EL (cell line): ENCODE results near the gene GABRR2.
"Not testable (repeated sequence)": the region's sequence is repeated elsewhere in the genome, so short reads cannot be mapped to it uniquely, and the experiment has no call there.

ENCODE experiments used
- DNase-seq: peaks from one replicate; pipeline ENCODE4 v3.0.0-alpha.2; 2016

GABRR2 gene

DNA sequence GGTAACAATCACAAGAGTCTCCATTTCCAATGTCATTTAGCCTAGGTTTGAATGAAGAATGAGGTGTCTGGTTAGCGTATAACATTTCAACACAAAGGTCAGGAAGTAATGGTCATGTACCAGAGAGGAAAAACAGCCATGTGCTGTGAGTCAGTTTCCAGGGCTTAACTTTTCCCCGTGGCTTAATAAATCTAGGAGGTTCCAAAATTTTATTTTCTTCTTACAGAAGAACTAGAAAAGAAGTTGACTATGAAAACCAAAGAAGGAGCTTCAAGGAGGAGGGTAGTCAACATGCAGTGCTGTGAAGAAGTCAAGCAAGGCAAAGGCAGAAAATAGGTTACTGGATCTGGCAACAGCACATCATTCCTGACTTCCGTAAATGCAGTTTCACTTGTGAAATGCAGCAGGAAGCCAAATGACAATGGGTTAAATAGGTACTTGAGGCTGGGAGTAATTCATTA, 8.4 kb upstream of the GABRR2 start:
- DNase-seq: no peak

DNA sequence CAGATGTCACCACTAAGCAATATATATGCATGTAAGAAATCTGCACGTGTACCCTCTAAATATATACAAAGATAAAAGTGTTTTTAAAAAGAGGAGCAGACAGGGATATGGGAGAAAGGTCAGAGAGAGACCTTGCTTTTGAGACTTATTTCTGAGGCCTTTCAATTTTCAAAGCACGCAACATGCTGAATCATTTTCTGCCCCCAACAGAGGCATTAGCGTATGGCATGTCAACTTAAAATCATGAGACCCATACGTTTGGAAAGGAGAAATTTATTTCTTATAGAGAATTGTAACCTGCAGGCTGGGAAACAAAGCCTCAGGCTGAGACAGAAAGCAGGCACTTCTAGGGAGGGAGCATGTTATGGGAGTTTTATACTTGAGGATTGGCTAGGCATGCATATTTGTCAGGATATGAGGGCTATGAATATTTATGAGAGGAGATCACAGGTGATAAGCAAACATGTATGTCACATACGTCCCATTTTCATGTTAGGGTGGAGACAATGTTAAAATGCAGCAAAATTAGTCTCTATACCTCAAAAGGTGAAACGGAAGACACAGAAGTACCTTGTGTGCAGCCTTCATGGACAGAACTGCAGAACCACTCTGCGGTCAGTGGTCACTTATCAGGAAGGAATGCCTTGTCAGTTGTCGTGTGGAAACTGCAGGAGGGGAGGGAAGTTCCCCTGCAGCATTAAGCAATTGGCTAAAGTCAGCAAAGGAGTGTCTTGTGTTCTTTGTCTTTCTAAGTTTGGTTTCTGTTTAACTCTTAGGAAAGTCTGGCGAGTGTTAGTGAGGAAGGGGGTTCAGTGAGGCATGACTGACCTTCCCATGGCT, 6.3 kb upstream of the GABRR2 start:
- no peak for DNase-seq

DNA sequence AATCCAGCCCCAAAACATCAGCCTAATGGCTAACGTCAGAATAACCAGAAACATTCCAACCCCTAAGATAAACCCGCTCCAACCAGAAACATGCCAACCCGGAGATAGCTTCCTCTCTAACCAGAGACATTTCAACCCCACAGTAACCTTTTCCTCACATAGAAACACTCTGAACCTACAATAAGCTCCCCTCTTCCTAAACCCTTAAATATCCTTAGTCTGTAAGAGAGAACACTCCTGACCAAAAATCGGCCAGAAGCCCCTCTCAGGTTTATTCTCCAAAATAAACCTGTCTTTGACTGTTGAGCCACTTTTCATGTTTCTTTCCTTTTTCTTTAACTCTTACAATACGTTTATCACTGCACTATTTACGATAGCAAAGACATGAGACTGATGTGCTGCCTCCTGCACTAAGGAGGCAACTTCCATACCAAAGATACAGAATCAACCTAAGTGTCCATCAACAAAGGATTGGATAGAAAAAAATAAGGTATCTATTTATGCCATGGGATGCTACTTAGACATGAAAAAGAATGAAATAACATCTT, 5.0 kb upstream of the GABRR2 start:
- no peak for DNase-seq

DNA sequence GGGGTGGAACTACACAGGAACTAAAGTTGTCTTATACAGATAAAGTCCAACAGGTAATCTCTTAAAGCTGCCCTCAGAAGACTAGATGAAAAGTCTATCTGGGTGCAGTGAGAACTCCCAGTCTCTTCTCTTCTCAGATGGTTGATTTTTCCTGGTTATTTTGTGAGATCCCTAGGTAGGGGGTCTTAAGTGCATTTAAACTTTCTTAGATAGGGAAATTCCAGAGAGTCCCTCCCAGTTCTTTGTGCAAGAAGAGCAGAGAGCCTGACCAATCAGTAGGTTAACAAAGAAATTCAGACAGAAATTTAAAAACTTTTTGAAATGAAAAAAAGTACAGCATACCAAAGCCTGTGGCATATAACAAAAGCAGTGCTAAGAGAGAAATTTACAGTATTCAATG, 2.0 kb upstream of the GABRR2 start:
- no peak for DNase-seq

DNA sequence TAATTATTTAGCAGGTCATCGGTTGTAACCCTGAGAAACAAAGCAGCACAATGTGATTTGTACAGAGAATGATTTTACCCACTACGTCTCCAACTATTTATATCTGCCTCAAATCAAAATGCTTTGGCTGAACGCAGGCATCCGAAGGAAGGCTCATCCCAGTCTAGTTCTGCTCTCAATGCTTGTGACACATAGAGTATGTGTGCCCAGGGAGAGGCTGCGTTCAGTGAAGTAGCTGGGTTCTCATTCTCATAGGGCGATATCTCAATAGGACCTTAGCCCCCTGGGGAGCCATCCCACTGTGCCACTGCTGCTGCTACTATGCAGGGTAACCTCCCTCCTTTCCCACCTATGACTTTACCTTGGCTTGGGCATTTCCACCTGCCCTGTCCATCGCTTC, 407 bp downstream of the GABRR2 start:
- no peak for DNase-seq

DNA sequence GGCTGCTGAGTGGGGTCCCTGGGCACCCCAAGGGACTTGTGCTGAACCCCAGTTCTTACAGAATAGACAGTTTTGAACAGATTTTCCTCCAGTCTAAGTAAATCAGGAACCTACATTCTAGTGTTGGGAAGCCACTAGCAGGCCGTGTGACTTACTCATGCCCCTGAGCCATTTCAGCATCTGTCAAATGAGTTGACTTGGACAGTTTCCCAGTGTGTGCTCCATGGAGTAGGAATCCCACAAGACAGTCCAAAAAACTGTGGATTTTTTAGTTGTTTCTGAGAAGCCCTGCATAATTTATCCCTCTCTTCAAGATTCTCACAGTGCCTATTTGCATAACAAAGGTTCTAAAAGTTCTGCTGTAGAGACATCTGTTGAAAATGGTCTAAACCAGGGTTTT, 2.1 kb downstream of the GABRR2 start:
- peak; percentile 93 for DNase-seq

DNA sequence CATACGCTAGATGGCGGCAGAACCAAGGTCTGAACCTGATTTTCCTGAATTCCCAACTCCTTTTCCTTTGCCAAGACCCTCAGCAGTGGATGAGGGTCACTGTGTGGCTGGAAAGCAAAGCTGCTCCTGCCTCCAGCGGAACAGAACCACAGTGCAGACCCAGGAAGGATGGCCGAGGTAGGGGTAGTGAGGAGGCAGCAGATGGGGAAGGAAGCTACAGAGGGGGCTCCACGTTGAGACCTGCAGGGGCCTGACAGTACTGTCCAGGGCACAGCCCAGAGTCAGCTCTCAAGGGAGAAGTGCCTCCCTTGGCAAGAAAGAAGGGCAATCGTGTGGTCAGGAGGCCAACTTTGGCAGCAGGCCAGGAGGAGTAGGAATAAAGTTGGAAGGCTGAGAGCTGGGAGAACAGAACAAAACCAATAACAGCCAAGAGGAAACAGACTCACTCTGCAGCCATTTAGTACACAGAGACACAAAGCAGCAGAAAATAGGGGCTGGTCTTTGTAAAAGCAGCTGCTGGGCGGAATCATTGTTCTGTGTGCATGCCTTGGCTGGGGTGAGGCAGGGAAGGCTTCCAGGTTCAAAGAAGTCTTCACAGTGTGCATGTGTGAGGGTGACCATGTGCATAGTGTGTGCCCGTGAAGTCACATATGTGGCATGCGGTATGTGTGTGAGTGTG, 3.1 kb downstream of the GABRR2 start:
- peak; percentile 76 for DNase-seq

DNA sequence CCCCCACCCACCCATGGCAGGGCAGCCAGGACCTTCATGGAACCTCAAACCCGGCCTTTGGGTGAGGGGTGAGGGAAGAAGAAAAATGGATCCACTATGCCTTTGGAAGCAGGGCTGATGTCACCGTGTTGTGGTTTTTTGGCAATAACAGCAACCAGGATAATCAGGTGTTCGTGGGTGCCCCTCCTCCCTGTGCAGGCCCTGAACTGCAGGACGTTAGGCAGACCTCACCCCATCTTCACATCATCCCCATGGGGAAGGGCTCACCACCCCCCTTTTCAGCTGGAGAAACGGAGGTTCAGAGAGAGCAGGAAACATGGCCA, 3.6 kb downstream of the GABRR2 start:
- DNase-seq: no peak

DNA sequence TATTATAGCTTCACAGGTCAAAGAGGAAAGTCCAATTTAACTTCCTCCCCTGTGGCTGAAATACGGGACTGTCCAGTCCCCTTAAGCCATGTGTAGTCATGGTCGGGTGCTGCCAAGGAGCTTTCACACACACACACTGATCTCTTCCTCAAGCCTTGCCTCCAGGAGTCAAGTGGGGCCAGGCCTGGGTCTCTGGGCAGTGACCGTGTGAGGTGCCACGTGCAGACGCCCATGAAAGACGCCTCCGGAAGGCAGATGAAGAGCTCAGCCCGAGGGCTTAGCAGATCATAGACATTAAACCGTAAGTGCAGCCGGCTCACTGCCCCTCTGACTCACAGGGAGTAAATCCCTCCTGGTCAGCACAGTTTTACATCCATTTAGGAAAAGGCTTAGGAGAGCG, 4.2 kb downstream of the GABRR2 start:
- peak; percentile 91 for DNase-seq

DNA sequence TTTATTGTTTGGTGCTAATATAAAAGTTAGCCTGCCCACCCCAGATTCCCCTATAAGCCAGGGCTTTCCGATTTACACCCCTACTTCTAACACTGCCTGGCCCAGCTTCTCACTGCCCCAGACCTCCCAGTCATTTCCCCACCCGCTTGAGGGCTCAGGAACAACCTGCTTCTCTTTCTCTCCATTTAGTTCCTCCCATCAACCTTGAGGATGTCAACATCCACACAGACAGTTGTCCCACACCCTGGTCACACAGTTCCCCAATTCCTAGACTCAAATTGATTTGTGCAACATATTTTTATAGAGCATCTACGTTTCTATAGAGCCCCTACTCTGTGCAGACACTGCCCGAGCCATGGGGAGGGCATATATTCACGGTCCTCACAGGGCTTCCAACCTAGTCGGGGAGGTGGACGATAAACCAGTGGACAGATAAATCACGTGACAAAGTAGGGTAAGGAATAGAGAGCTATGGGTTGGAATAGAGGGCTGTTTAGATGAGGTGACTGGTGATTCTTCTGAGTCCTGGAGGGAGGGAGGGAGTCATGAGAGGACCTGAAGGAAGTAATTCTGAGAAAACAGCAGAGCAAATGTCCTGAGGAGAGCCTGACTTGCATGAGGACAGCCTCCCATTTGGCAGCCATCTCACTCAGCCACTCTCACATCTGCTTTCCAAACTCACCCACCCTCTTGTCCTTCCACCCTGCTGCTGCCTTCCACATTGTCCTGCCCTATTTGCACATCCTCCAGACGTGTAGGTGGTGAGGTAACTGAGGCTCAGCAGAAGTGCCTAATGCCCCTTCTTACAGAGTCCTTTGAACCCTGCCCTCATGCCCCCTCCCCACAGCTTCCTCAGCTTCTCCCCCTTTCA, 6.3 kb downstream of the GABRR2 start:
- DNase-seq: no peak

DNA sequence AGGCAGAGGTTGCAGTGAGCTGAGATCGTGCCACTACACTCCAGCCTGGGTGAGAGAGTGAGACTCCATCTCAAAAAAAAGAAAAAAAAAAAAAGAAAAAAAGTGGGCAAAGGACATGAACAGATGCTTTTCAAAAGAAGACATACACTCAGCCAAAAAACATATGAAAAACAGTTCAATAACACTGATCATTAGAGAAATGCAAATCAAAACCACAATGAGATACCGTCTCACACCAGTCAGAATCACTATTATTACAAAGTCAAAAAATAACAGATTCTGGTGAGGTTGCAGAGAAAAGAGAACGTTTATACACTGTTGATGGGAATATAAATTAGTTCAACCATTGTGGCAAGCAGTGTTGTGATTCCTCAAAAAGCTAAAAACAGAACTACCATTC, 10.6 kb downstream of the GABRR2 start:
- not testable (repeated sequence) for DNase-seq

DNA sequence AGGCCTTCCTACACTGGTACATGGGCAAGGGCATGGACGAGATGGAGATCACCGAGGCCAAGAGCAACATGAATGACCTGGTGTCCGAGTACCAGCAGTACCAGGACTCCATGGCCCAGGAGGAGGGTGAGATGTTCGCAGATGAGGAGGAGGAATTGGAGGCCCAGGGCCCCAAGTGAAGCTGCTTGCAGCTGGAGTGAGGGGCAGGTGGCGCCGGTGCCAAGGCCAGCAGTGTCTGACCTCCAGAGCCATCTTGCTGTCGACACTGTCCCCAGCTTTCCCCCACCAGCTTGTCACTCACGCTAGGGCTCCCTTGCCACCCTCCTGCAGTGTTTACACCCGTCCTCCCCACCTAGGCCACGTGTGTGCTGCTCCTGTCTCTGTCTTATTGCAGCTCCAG, 12.2 kb downstream of the GABRR2 start:
- no peak for DNase-seq

DNA sequence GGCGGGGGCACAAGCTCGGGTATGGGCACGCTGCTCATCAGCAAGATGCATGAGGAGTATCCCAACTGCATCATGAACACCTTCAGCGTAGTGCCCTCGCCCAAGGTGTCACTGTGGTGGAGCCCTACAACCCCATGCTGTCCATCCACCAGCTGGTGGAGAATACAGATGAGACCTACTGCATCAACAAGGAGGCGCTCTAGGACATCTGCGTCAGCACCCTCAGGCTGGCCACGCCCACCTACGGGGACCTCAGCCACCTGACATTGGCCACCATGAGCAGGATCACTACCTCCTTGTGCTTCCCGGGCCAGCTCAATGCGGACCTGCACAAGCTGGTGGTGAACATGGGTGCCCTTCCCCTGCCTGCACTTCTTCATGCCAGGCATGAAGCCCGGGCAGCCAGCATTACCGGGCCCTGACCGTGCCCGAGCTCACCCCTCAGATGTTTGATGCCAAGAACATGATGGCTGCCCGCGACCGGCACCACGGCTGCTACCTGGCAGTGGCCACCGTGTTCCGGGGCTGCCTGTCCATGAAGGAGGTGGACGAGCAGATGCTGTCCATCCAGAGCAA, 12.8 kb downstream of the GABRR2 start:
- no peak for DNase-seq

DNA sequence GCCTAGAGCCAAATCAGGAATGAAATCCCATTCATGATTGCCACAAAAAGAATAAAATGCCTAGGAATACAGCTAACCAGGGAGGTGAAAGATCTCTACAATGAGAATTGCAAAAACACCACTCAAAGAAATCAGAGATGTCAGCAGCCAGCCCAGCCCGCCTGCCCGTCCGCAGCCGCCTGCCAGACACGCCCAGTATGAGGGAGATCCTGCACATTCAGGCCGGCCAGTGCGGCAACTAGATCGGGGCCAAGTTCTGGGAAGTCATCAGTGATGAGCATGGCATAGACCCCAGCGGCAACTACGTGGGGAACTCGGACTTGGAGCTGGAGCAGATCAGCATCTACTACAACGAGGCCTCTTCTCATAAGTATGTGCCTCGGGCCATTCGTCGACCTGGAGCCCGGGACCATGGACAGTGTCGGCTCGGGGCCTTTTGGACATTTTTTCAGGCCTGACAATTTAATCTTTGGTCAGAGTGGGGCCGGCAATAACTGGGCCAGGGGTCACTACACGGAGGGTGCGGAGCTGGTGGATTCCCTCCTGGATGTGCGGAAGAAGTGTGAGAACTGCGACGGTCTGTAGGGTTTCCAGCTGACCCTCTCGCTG, 13.4 kb downstream of the GABRR2 start:
- DNase-seq: no peak

DNA sequence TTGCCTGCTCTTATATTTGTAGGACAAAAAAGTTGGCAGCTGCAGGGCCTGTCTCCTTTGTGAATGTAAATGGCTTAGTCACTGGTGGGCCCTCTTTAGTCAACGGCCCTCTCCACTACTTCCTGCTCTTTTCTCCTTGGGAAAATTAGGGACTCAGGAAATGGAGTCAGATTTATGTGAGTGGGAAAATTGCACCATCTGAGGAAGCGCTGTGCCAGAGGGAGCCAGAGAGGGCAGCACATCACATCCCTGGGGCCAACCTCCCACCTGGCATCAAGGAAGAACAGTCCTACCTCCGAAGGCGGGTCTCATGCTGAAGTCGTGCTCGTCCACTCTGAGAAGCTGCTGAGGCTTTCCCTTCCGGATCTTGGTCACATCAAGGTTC, 15.6 kb downstream of the GABRR2 start:
- peak; percentile 31 for DNase-seq

DNA sequence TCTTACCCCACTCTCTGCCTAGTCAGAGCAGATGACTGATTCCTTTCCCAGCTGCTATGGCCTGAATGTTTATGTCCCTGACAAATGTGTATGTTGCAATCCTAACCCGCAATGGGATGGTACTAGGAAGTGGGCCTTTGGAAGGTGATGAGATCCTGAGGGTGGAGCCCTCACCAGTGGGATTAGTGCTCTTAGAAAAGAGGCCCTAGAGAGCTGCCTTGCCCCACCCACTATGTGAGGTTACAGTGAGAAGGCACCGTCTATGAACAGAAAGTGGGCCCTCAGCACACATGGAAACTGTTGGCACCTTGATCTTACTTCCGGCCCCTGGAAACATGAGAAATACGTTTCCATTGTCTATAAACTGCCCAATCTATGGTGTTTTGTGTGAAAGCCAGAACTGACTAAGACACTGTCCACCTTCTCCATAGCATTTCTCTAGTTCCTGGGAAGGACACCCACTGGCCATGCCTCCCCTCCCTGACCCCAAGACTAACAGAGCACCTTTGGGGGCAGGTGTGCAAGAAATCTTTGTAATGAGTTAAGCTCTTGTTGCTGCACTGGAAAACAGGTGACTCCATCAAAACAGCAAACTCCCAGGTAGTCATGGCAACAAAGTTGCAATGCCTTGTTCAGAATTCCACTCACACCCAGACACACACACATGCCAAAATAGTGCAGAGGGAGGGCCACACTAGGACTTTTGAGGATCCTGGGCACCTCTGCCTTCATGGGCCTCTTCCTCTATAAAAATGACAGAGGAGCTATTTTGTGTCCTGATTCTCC, 16.2 kb downstream of the GABRR2 start:
- peak; percentile 75 for DNase-seq

DNA sequence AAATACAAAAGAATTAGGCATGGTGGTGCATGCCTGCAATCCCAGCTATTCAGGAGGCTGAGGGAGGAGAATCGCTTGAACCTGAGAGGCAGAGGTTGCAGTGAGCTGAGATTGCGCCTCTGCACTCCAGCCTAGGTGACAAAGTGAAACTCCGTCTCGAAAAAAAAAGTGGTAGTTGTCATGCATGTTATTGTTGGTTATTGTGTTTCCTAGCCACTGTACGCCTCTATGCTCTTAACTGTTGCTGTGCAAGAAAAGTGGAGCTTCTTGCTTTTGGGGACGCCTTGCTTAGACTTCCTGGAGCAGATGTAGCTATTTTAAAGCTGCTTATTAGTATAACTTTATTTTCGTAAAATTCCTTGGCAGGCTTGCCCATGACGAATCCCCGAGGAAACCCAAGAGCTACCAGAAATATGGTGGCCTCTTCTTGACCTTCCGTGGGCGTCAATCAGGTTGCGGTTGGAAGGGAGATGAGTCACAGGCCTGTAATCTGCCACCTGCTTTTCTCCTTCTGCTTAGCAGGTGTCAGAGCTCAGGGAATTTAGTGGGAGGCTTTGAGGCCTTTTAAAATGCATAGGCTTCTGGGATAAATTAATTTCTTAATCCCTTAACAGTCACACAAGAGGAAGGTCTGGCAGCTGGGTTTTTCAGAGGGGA, 17.3 kb downstream of the GABRR2 start:
- peak; percentile 96 for DNase-seq

DNA sequence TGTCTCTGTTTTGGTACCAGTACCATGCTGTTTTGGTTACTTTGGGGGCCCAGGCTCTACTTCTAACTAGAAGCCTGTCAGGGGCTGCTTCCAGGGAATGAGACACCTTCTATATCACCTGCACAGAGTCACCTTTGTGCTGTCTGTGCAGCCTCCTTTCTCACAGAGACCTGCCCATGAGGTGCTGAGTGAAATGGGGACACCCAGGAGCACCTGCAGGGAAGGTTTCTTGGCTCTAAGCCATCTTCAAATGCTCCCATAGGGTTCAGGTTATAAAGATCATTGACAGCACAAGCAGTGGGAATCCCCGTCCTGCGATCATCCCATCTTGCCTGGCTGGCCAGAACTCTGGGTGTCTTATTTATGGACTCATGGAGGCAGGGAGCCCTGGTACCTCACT, 19.1 kb downstream of the GABRR2 start:
- DNase-seq: no peak

DNA sequence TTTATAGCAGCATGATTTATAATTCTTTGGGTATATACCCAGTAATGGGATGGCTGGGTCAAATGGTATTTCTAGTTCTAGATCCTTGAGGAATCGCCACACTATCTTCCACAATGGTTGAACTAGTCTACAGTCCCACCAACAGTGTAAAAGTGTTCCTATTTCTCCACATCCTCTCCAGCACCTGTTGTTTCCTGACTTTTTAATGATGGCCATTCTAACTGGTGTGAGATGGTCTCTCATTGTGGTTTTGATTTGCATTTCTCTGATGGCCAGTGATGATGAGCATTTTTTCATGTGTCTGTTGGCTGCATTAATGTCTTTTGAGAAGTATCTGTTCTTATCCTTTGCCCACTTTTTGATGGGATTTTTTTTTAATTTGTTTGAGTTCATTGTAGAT, 20.0 kb downstream of the GABRR2 start:
- not testable (repeated sequence) for DNase-seq

DNA sequence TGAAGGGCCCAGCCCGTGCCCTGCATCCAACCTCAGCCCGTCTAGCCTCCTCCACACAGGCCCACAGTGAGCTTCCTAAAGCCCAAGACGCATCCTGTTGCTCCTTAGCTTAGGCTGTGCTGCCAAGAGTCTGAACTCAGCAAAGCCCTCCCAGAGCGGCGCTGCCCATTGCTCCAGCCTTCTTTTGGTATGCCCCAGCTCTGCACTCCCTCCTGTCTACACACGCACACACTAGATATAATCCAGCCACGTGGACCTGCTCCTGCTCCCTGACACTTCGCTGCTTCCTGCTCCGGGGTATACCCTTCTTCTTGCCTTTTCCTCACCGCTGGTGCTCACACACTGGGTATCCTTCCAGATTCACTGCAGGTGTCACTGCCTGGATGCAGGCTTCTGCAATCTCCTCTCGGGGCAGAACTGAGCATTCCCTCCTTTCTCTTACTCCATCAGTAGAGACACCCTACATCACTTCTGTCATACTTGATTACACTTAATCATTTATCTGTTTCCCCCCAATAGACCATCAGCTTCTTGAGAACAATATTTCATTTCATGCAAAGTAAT, 23.8 kb downstream of the GABRR2 start:
- no peak for DNase-seq
